ENCODE measurements around the gene HIVEP3. TPM values are rescaled to one million over a fixed set of nuclear protein-coding genes. Genes with fewer than 3 reads are reported as not detected.

Gene HIVEP3
- total RNA-seq, 2 experiments from 2014 or later: 25.3 to 26.2 TPM

GRCh38 chr1:41463516-41463915 is 455.2 kb downstream of the HIVEP3 start:
- Mint-ChIP-seq H3K4me3 (no peak overlapping the region), H3K9me3 (no peaks in the 10 kb centered on the region), H3K27me3 (peaks cover 2% of the 10 kb centered on the region), H3K27ac (no peak overlapping the region), H3K4me1 (ENCODE audit: low read depth) (no peaks in the 10 kb centered on the region), H3K36me3 (no peaks in the 10 kb centered on the region)
- ChIA-PET POLR2A (no interaction called here), CTCF (no interaction called here)
- intact Hi-C loops (cut with micrococcal nuclease): no loop called here
- no peak for DNase-seq

GRCh38 chr1:41462680-41463004 is 456.1 kb downstream of the HIVEP3 start:
- Mint-ChIP-seq H3K36me3 (no peaks in the 10 kb centered on the region), H3K9me3 (no peaks in the 10 kb centered on the region), H3K27ac (no peak overlapping the region), H3K4me3 (no peak overlapping the region), H3K27me3 (peaks cover 2% of the 10 kb centered on the region), H3K4me1 (ENCODE audit: low read depth) (no peaks in the 10 kb centered on the region)
- DNase-seq: no peak
- ChIA-PET POLR2A (no interaction called here), CTCF (no interaction called here)
- intact Hi-C loops (cut with micrococcal nuclease): no loop called here

GRCh38 chr1:41461790-41462679 is 456.7 kb downstream of the HIVEP3 start:
- no peaks in the 10 kb centered on the region for H3K9me3 Mint-ChIP-seq
- H3K27ac Mint-ChIP-seq: no peak overlapping the region
- POLR2A ChIA-PET: no interaction called here
- H3K36me3 Mint-ChIP-seq: no peaks in the 10 kb centered on the region
- intact Hi-C loops (cut with micrococcal nuclease): no loop called here
- no peak overlapping the region for H3K4me3 Mint-ChIP-seq
- CTCF ChIA-PET: no interaction called here
- DNase-seq: no peak
- H3K27me3 Mint-ChIP-seq: no peaks in the 10 kb centered on the region
- no peaks in the 10 kb centered on the region for H3K4me1 Mint-ChIP-seq (ENCODE audit: low read depth)

GRCh38 chr1:41456847-41457540 is 461.7 kb downstream of the HIVEP3 start:
- Mint-ChIP-seq H3K36me3 (no peaks in the 10 kb centered on the region), H3K27me3 (no peaks in the 10 kb centered on the region), H3K4me1 (ENCODE audit: low read depth) (no peaks in the 10 kb centered on the region), H3K4me3 (no peak overlapping the region), H3K9me3 (no peaks in the 10 kb centered on the region), H3K27ac (no peak overlapping the region)
- ChIA-PET POLR2A (no interaction called here), CTCF (no interaction called here)
- intact Hi-C loops (cut with micrococcal nuclease): no loop called here
- DNase-seq: no peak

Other genes with a start within 250 kb of the HIVEP3 start
- not detected for gene GUCA2B, start 234.5 kb upstream of the HIVEP3 start, total RNA-seq
- not detected for gene GUCA2A, start 245.8 kb upstream of the HIVEP3 start, total RNA-seq

All from activated CD4-positive, alpha-beta memory T cell treated with anti-CD3 and anti-CD28 coated beads for 36 hours (primary cell).